Heart left ventricle (tissue), 16 donors: Measurements from ENCODE around the gene STARD9. TPM values are rescaled to one million over a fixed set of nuclear protein-coding genes. Genes with fewer than 3 reads are reported as not detected.

ENCODE experiments used
- ATAC-seq, 4 donors: fragments of 200-7000 bp; cut with Tn5 transposase; one replicate each; pipeline ENCODE4 v1.9.1; 2020 to 2022; ENCODE audit warnings: moderate library complexity in 4 of 4, mild to moderate bottlenecking in 3 of 4, moderate number of reproducible peaks in 1 of 4
- DNase-seq, 5 donors: peaks; one replicate each; pipeline ENCODE4 v3.0.0-alpha.2; 2020
- H3K27ac ChIP-seq, 12 donors: fragments of 200-600 bp; sonication (generic) in 4 of 12; one replicate each; pipeline versions ENCODE4 v1.5.0 to v1.8.0; 2016 to 2022; ENCODE audit warnings: mild to moderate bottlenecking in 2 of 12
- H3K27me3 ChIP-seq, 9 donors: fragments of 200-600 bp; sonication (generic) in 2 of 9; one replicate each; pipeline versions ENCODE4 v1.5.1 to v1.8.0; 2016 to 2022; ENCODE audit warnings: mild to moderate bottlenecking in 3 of 9
- H3K36me3 ChIP-seq, 9 donors: fragments of 200-600 bp; sonication (generic) in 2 of 9; one replicate each; pipeline versions ENCODE4 v1.5.0 to v1.8.0; 2018 to 2022; ENCODE audit warnings: mild to moderate bottlenecking in 2 of 9
- H3K4me1 ChIP-seq, 12 donors: fragments of 200-600 bp; sonication (generic) in 4 of 12; one replicate each; pipeline versions ENCODE4 v1.5.0 to v1.8.0; 2016 to 2022; ENCODE audit warnings: mild to moderate bottlenecking in 3 of 12
- H3K4me3 ChIP-seq, 12 donors: fragments of 200-600 bp; sonication (generic) in 4 of 12; one replicate each; pipeline versions ENCODE4 v1.5.0 to v1.8.0; 2017 to 2022; ENCODE audit warnings: mild to moderate bottlenecking in 9 of 12, moderate library complexity in 4 of 12
- H3K9me3 ChIP-seq, 12 donors: fragments of 200-600 bp; sonication (generic) in 4 of 12; one replicate each; pipeline versions ENCODE4 v1.5.0 to v1.8.0; 2016 to 2022; ENCODE audit warnings: mild to moderate bottlenecking in 1 of 12
- CTCF ChIP-seq, 12 donors: fragments of 200-600 bp; sonication (generic) in 4 of 12; IDR thresholded peaks; one replicate each; pipeline versions ENCODE4 v1.5.0 to v1.8.0; 2018 to 2022; ENCODE audit warnings: antibody characterized with exemption in 12 of 12, mild to moderate bottlenecking in 5 of 12
- POLR2A ChIP-seq, 2 donors: fragments of 450-650 bp; IDR thresholded peaks; one replicate each; pipeline ENCODE4 v1.6.1; 2017; ENCODE audit warnings: antibody characterized with exemption in 2 of 2, mild to moderate bottlenecking in 2 of 2, moderate library complexity in 2 of 2
- WGBS, 4 donors: extraction: QIAGEN DNeasy Blood & Tissue Kit in 2 of 4; methylation state at CpG; one replicate each; pipeline versions ENCODE4 v1.1.5 to v1.1.7; 2013 to 2018; 5-methylcytosine and 5-hydroxymethylcytosine counted together
- intact Hi-C, 10 donors: fragments of 100-400 bp; cut with DNase I; formaldehyde crosslinking; loops; one replicate each; pipeline versions ENCODE4 v1.11.1 to v1.14.2; 2022
- polyA plus RNA-seq, 2 donors: library from polyadenylated mRNA; stranded (reverse); fragments of 200-250 nt; gene quantifications; one replicate each; pipeline ENCODE4 v1.2.3, GENCODE V29; 2013
- total RNA-seq, 9 donors: library from RNA; depleted of rRNA in 2 of 9; stranded (reverse); fragments of >200 nt in 2 of 9; fragmentation: NEBNext Ultra II Directional in 3 of 9; extraction: Animal tissue kit (Norgen Biotek cat#: 25700) in 3 of 9; gene quantifications; one replicate each; pipeline versions ENCODE4 v1.1.0 to v1.2.4, GENCODE V29; 2016 to 2023
- donor health status: ischemic (EF 13 %, LVEDD 7.1; RV severe dilation, severe dysfunction).
- donor health status: healthy with polysubstance abuse.
- donor health status: DM: no; HTN: yes; CAD: no.
- donor health status: DM: no; HTN: no; CAD: no.
- donor health status: ischemic (EF 25% LVEDD 6.9; RV normal size, moderate dysfunction).
- donor health status: ischemic (EF 25% LVEDD 5.7; RV mildly dilated, moderate dysfunction).
- donor health status: healthy.
- donor health status: DM: yes; HTN: yes; CAD: no.
- donor health status: ischemic (EF 35%, LVEDD 5.7; RV mildly dilated, moderate dysfunction).
- donor health status: nonischemic (EF 11% LVEDD 7.7; RV severe dilation, severe dysfunction).
- donor health status: DM: yes; HTN: yes; CAD: no.
- donor health status: PGD.
- donor health status: ischemic (EF 29% LVEDD 5.4; RV normal size, mild dysfunction).
- donor health status: nonischemic (EF 23%, LVEDD 6.1; RV moderate dilation, normal function).

The STARD9 gene
- total and polyA plus RNA-seq, 11 donors: 3.7 to 11.1 (median 8.0) TPM

- no peak overlapping the region for H3K27ac ChIP-seq
- H3K9me3 ChIP-seq: no peaks in the 10 kb centered on the region
- intact Hi-C loops: loop anchor here in 1 of 10 donors (10.0 kb wide), 1 partner anchor 86 kb away; no protein-coding TSS in a partner anchor
- H3K4me3 ChIP-seq: no peak overlapping the region
- H3K27me3 ChIP-seq: no peaks in the 10 kb centered on the region
- peaks cover 0 to 62% (median 55%) of the 10 kb centered on the region in 9 donors for H3K36me3 ChIP-seq
- no peak for ATAC-seq
- TF ChIP-seq CTCF (IDR thresholded peaks at IDR 0.05) (no peak), POLR2A (IDR thresholded peaks at IDR 0.05) (no peak)
- WGBS, 4 donors: 91 to 99% (median 97%) methylated on average over 3 of the region's 3 CpGs
- DNase-seq: no peak
- peaks cover 0 to 2% (median 0%) of the 10 kb centered on the region in 12 donors for H3K4me1 ChIP-seq
These were observed 16.7 kb upstream of the STARD9 start for GRCh38 chr15:42558739-42559138.

- DNase-seq (no peak), ATAC-seq (no peak)
- H3K9me3 ChIP-seq: no peaks in the 10 kb centered on the region
- peak overlapping the region; percentile 83 to 96 (median 90) for H3K27ac ChIP-seq
- H3K4me1 ChIP-seq: peaks cover 0 to 57% (median 30%) of the 10 kb centered on the region in 12 donors
- no peaks in the 10 kb centered on the region for H3K36me3 ChIP-seq
- TF ChIP-seq CTCF (IDR thresholded peaks at IDR 0.05): no peak
- no peak for TF ChIP-seq POLR2A (IDR thresholded peaks at IDR 0.05)
- no peaks in the 10 kb centered on the region for H3K27me3 ChIP-seq
- WGBS, 4 donors: 4 to 10% (median 6%) methylated on average over 14 to 16 of the region's 16 CpGs
- peak overlapping the region; percentile 63 to 98 (median 86) for H3K4me3 ChIP-seq
- intact Hi-C loops: loop anchor here in 5 of 10 donors (5.0 to 10.0 kb wide), 5 partner anchors 69 to 304 kb away; partner anchors contain the start of genes GANC (in 1 of the 5) and TMEM87A (in 1 of the 5)
These were observed 711 bp downstream of the STARD9 start for GRCh38 chr15:42576040-42576594.

GRCh38 chr15:42576776-42577175, 1.4 kb downstream of the STARD9 start:
- no peaks in the 10 kb centered on the region for H3K36me3 ChIP-seq
- TF ChIP-seq CTCF (IDR thresholded peaks at IDR 0.05) (no peak), POLR2A (IDR thresholded peaks at IDR 0.05) (no peak)
- intact Hi-C loops: loop anchor here in 5 of 10 donors (5.0 to 10.0 kb wide), 5 partner anchors 68 to 304 kb away; partner anchors contain the start of genes GANC (in 1 of the 5) and TMEM87A (in 1 of the 5)
- H3K9me3 ChIP-seq: no peaks in the 10 kb centered on the region
- peak overlapping the region in 3 of 12 donors; percentile 8 to 95 (median 65) for H3K27ac ChIP-seq
- ATAC-seq: no peak
- H3K4me3 ChIP-seq: peak overlapping the region in 8 of 12 donors; percentile 68 to 95 (median 86)
- DNase-seq: no peak
- H3K27me3 ChIP-seq: no peaks in the 10 kb centered on the region
- WGBS, 4 donors: 69 to 74% (median 73%) methylated on average over 1 of the region's 1 CpG
- peaks cover 3 to 62% (median 34%) of the 10 kb centered on the region in 12 donors for H3K4me1 ChIP-seq

- no peak for TF ChIP-seq CTCF (IDR thresholded peaks at IDR 0.05)
- no peak for TF ChIP-seq POLR2A (IDR thresholded peaks at IDR 0.05)
- ATAC-seq (no peak), DNase-seq (peak in 2 of 5 donors; percentile 12 to 29)
- Histone ChIP-seq H3K9me3 (no peaks in the 10 kb centered on the region), H3K4me3 (peak overlapping the region in 8 of 12 donors; percentile 68 to 95 (median 86)), H3K4me1 (peaks cover 7 to 70% (median 42%) of the 10 kb centered on the region in 12 donors), H3K27ac (peak overlapping the region in 9 of 12 donors; percentile 8 to 95 (median 36)), H3K36me3 (no peaks in the 10 kb centered on the region), H3K27me3 (no peaks in the 10 kb centered on the region)
- intact Hi-C loops: loop anchor here in 5 of 10 donors (5.0 to 10.0 kb wide), 5 partner anchors 67 to 305 kb away; partner anchors contain the start of genes GANC (in 1 of the 5) and TMEM87A (in 1 of the 5)
- 26 to 53% (median 38%) methylated on average over 1 of the region's 1 CpG for WGBS, 4 donors
These were observed 2.2 kb downstream of the STARD9 start for GRCh38 chr15:42577514-42578031.
